GM12878 (cell line): ENCODE data around the gene ZNF25. TPM values are rescaled to one million over a fixed set of nuclear protein-coding genes. Genes with fewer than 3 reads are reported as not detected.

ENCODE experiments used
- CEBPB ChIP-seq, 2 experiments: fragments of 150-350 bp in 1 of 2; IDR thresholded peaks; 2 replicates each; pipeline ENCODE4 v1.6.1; 2012 to 2014; ENCODE audit warnings: low read depth in 2 of 2, low read length in 2 of 2, borderline replicate concordance in 1 of 2, inconsistent platforms in 1 of 2
- EED ChIP-seq: sonication (generic); IDR thresholded peaks from 2 replicates; pipeline ENCODE4 v1.6.1; 2016; ENCODE audit warnings: antibody characterized with exemption, low read depth
- FOXM1 ChIP-seq: IDR thresholded peaks from 2 replicates; pipeline ENCODE4 v1.6.1; 2012; ENCODE audit warnings: low read depth, mild to moderate bottlenecking, inconsistent platforms, low read length, moderate library complexity
- IKZF1 ChIP-seq: fragments of 450-650 bp; conservative IDR thresholded peaks from 2 replicates; pipeline ENCODE4 v1.6.1; 2017; ENCODE audit warnings: antibody characterized with exemption, mild to moderate bottlenecking
- IRF4 ChIP-seq: IDR thresholded peaks from 2 replicates; pipeline ENCODE4 v1.6.1; 2011; ENCODE audit warnings: low read depth, low read length
- KAT2A ChIP-seq: conservative IDR thresholded peaks from 2 replicates; pipeline ENCODE4 v1.6.1; 2011; ENCODE audit warnings: low read depth, low read length; ENCODE audit not compliant: control insufficient read depth
- KLF5 ChIP-seq: fragments of 450-650 bp; IDR thresholded peaks from 2 replicates; pipeline ENCODE4 v1.6.1; 2014; ENCODE audit warnings: mild to moderate bottlenecking; ENCODE audit not compliant: partially characterized antibody
- LARP7 ChIP-seq: fragments of 450-650 bp; IDR thresholded peaks from 2 replicates; pipeline ENCODE4 v1.6.1; 2017; ENCODE audit warnings: mild to moderate bottlenecking
- MAX ChIP-seq: IDR thresholded peaks from 2 replicates; pipeline ENCODE4 v1.6.1; 2012; ENCODE audit warnings: low read depth, low read length, improper control_type of control experiment
- MEF2A ChIP-seq: IDR thresholded peaks from 2 replicates; pipeline ENCODE4 v1.6.1; 2011; ENCODE audit warnings: low read depth, mild to moderate bottlenecking, low read length, moderate library complexity; ENCODE audit not compliant: insufficient read depth
- MEF2B ChIP-seq: fragments of 450-650 bp; IDR thresholded peaks from 2 replicates; pipeline ENCODE4 v1.6.1; 2018; ENCODE audit warnings: mild to moderate bottlenecking, moderate library complexity; ENCODE audit not compliant: partially characterized antibody, poor library complexity, severe bottlenecking
- NRF1 ChIP-seq: conservative IDR thresholded peaks from 2 replicates; pipeline ENCODE4 v1.6.1; 2011; ENCODE audit warnings: mild to moderate bottlenecking, low read depth, low read length, improper control_type of control experiment
- PAX8 ChIP-seq: fragments of 450-650 bp; IDR thresholded peaks from 2 replicates; pipeline ENCODE4 v1.6.1; 2017; ENCODE audit warnings: mild to moderate bottlenecking, moderate library complexity
- RBBP5 ChIP-seq: fragments of 200-600 bp; sonication (generic); conservative IDR thresholded peaks from 2 replicates; pipeline ENCODE4 v1.6.1; 2016
- SMC3 ChIP-seq: IDR thresholded peaks from 2 replicates; pipeline ENCODE4 v1.6.1; 2011; ENCODE audit warnings: low read length, improper control_type of control experiment, borderline replicate concordance
- SREBF2 ChIP-seq: IDR thresholded peaks from 2 replicates; pipeline ENCODE4 v1.6.1; 2012; ENCODE audit warnings: mild to moderate bottlenecking, low read length
- SRF ChIP-seq, 2 experiments: IDR thresholded peaks; 2 replicates each; pipeline ENCODE4 v1.6.1; 2011; ENCODE audit warnings: low read depth in 2 of 2, low read length in 2 of 2, mild to moderate bottlenecking in 1 of 2, moderate library complexity in 1 of 2
- TAF1 ChIP-seq: IDR thresholded peaks from 2 replicates; pipeline ENCODE4 v1.6.1; 2011; ENCODE audit warnings: mild to moderate bottlenecking, low read depth, low read length, borderline replicate concordance
- ZBED1 ChIP-seq: IDR thresholded peaks from 2 replicates; pipeline ENCODE4 v1.6.1; 2016; ENCODE audit warnings: borderline replicate concordance
- ZBTB40 ChIP-seq: fragments of 450-650 bp; IDR thresholded peaks from 2 replicates; pipeline ENCODE4 v1.6.1; 2016; ENCODE audit warnings: mild to moderate bottlenecking, moderate library complexity, borderline replicate concordance
- ZNF207 ChIP-seq: fragments of 450-650 bp; IDR thresholded peaks from 2 replicates; pipeline ENCODE4 v1.6.1; 2014; ENCODE audit warnings: antibody characterized with exemption, mild to moderate bottlenecking, borderline replicate concordance
- ZZZ3 ChIP-seq: IDR thresholded peaks from 2 replicates; pipeline ENCODE4 v1.6.1; 2011; ENCODE audit warnings: low read depth; ENCODE audit not compliant: control insufficient read depth, insufficient read length
- polyA plus RNA-seq, 11 experiments: library from polyadenylated mRNA; depleted of rRNA in 4 of 11; unstranded in 6 of 11; stranded (reverse) in 5 of 11; fragments of >200 nt; fragmentation: Nextera tagmentation in 4 of 11; fragmentation: Illumina TruSeq in 1 of 11; extraction: Ambion mirVana in 4 of 11; extraction: Trizol in 1 of 11; gene quantifications; 1 replicate in 1 of 11; 2 replicates in 10 of 11; pipeline versions ENCODE4 v1.2.1 to v1.2.3, GENCODE V29; 2011 to 2016; ENCODE audit warnings: inconsistent platforms in 2 of 11, missing spikeins in 2 of 11, low read depth in 1 of 11
- total RNA-seq, 4 experiments: library from RNA; depleted of rRNA in 3 of 4; stranded (reverse); fragments of >200 nt in 3 of 4; fragmentation: Illumina TruSeq in 1 of 4; extraction: Trizol in 1 of 4; gene quantifications; 2 replicates each; pipeline versions ENCODE4 v1.2.1 to v1.2.3, GENCODE V29; 2013 to 2021
- TF ChIP-seq, protein P1 (sequence below): IDR thresholded peaks from 2 replicates; pipeline ENCODE4 v1.6.1; 2011; ENCODE audit warnings: low read depth, mild to moderate bottlenecking, low read length, moderate library complexity, borderline replicate concordance; ENCODE audit errors: extremely low read depth

The ZNF25 gene
- total and polyA plus RNA-seq, 10 of the 15 experiments (the other 5 are each of a cell fraction or from before 2014, with no cell fraction given): 1.0 to 6.8 (median 3.2) TPM

- TF ChIP-seq MEF2A (0 out of 2 replicates have a peak, but pooled peaks have one; percentile 11), ZNF207 (0 out of 2 replicates have a peak, but pooled peaks have one; percentile 57), ZBTB40 (0 out of 2 replicates have a peak, but pooled peaks have one; percentile 38), ZBED1 (no peak), SRF (IDR thresholded peaks at IDR 0.05; ENCODE audit: low read depth in 2 of 2, low read length in 2 of 2) (0 out of 4 replicates have a peak, but pooled peaks of 1 of the 2 experiments have one; percentile 34), TAF1 (no peak), RBBP5 (no peak), PAX8 (no peak), ZZZ3 (no peak), NRF1 (peak; percentile 84), CEBPB (IDR thresholded peaks at IDR 0.05; ENCODE audit: borderline replicate concordance in 1 of 2, low read depth in 2 of 2, low read length in 2 of 2) (no peak), SREBF2 (no peak; the same call in 1 of the 2 replicates), MEF2B (no peak), KLF5 (no peak), EED (peak; percentile 90), FOXM1 (no peak), LARP7 (peak; percentile 62), IRF4 (no peak; the same call in 1 of the 2 replicates), MAX (no peak; the same call in 1 of the 2 replicates), SMC3 (no peak), IKZF1 (peak; percentile 98), KAT2A (no peak)
- TF ChIP-seq, protein P1, sequence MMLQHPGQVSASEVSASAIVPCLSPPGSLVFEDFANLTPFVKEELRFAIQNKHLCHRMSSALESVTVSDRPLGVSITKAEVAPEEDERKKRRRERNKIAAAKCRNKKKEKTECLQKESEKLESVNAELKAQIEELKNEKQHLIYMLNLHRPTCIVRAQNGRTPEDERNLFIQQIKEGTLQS: no peak
Measured at GRCh38 chr10:38010119-38010903, 33.9 kb upstream of the ZNF25 start, which contains the start of gene ZNF33A (continued).
